Kidney (tissue), 14 donors: Measurements from ENCODE around the gene WDR4. TPM values are rescaled to one million over a fixed set of nuclear protein-coding genes. Genes with fewer than 3 reads are reported as not detected.
"Not testable (repeated sequence)": the region's sequence is repeated elsewhere in the genome, so short reads cannot be mapped to it uniquely, and the experiment has no call there.

Source experiments
- DNase-seq, 5 donors: peaks; one replicate each; pipeline ENCODE4 v3.0.0-alpha.2; 2013 to 2020
- FAIRE-seq: peaks from 2 replicates; lab custom pipeline; 2012; peaks lifted over from hg19 to GRCh38; lab: Jason Lieb, UNC
- H3K27ac ChIP-seq, 2 donors: one replicate each; pipeline ENCODE4 v1.7.0; 2013; ENCODE audit warnings: low read depth in 2 of 2, low read length in 2 of 2, inconsistent platforms in 1 of 2
- H3K27me3 ChIP-seq: one replicate; pipeline ENCODE4 v1.7.1; 2013; ENCODE audit warnings: low read length, inconsistent platforms; ENCODE audit not compliant: control insufficient read depth, insufficient read depth
- H3K36me3 ChIP-seq, 3 donors: one replicate each; pipeline versions ENCODE4 v1.7.0 to v1.7.1; 2013; ENCODE audit warnings: low read length in 3 of 3, control low read depth in 1 of 3, inconsistent platforms in 1 of 3; ENCODE audit not compliant: insufficient read depth in 3 of 3, control insufficient read depth in 2 of 3
- H3K4me1 ChIP-seq, 3 donors: one replicate each; pipeline versions ENCODE4 v1.7.0 to v1.7.1; 2013; ENCODE audit warnings: low read length in 3 of 3, inconsistent platforms in 1 of 3, low read depth in 1 of 3; ENCODE audit not compliant: control insufficient read depth in 2 of 3, insufficient read depth in 2 of 3
- H3K4me3 ChIP-seq, 3 donors: one replicate each; pipeline versions ENCODE4 v1.7.0 to v1.8.1; 2013; ENCODE audit warnings: low read length in 3 of 3, control low read depth in 1 of 3, inconsistent platforms in 1 of 3
- H3K9ac ChIP-seq, 3 donors: one replicate each; pipeline versions ENCODE4 v1.7.0 to v1.7.1; 2013; ENCODE audit warnings: low read length in 3 of 3, control low read depth in 1 of 3, inconsistent platforms in 1 of 3
- H3K9me3 ChIP-seq, 3 donors: one replicate each; pipeline versions ENCODE4 v1.7.0 to v1.7.1; 2013; ENCODE audit warnings: low read length in 3 of 3, control low read depth in 1 of 3, inconsistent platforms in 1 of 3; ENCODE audit not compliant: control insufficient read depth in 2 of 3, insufficient read depth in 1 of 3
- CTCF ChIP-seq: IDR thresholded peaks from 3 replicates; pipeline ENCODE4 v1.5.1; 2012; ENCODE audit warnings: mild to moderate bottlenecking, moderate library complexity, borderline replicate concordance; ENCODE audit not compliant: insufficient read depth; ENCODE audit errors: extremely low read depth
- intact Hi-C: fragments of 100-400 bp; cut with DNase I; formaldehyde crosslinking; loops from one replicate; pipeline ENCODE4 v1.11.1; 2022
- polyA plus RNA-seq: library from polyadenylated mRNA; stranded (reverse); fragments of 350-450 nt; fragmentation: Illumina TruSeq; extraction: RNeasy Lipid Tissue Mini Kit (QIAGEN cat#74804); gene quantifications from one replicate; pipeline ENCODE4 v1.2.3, GENCODE V29; 2014; ENCODE audit warnings: low read depth, low replicate concordance; ENCODE audit not compliant: insufficient read depth
- total RNA-seq: library from RNA; stranded (reverse); fragmentation: NEBNext Ultra II Directional; extraction: Animal tissue kit (Norgen Biotek cat#: 25700); gene quantifications from one replicate; pipeline ENCODE4 v1.2.1, GENCODE V29; 2021
- donor health status: control.
- donor health status: control.
- donor health status: control.
- donor health status: control.
- donor health status: control.
- donor health status: DM: yes; HTN: yes; CAD: no.
- donor health status: Normal renal cell carcinoma (clear cell type).

The WDR4 gene
- total and polyA plus RNA-seq, 2 donors from 2014 or later = 4.8 to 20.4 TPM

DNA sequence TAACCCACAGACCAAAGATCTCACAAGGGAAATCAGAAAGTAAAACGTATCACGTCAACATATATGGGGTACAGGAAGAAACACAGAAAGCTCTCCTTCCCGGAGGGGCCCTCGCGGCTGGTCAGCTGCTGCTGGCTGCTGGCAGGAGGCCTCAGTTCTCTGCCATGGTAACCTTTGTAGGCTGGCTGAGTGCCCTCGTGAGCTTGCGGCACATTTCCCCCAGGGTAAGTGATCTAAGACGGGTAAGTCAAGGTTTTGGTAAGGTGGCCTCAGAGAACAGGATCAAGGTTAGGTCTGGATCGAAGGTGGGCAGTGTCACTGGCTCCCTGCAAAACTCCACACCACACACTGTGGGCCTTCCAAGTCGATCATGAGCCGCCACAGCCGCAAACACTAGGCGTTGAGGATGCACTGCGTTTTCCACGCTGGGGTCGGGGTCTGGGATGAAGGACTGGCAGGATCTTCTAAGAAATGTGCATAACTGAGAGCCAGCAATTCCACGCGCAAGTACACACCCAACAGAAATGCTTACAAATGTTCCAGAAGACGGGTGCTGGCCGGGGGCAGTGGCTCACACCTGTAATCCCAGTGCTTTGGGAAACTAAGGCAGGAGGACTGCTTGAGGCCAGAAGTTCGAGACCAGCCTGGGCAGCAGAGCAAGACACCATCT lies 33.9 kb downstream of the WDR4 start:
- Histone ChIP-seq H3K27ac (no peak overlapping the region), H3K9me3 (peaks cover 0 to 1% (median 0%) of the 10 kb centered on the region in 3 donors), H3K4me1 (no peaks in the 10 kb centered on the region), H3K4me3 (no peak overlapping the region), H3K27me3 (no peaks in the 10 kb centered on the region), H3K36me3 (peaks cover 6 to 17% (median 12%) of the 10 kb centered on the region in 3 donors), H3K9ac (no peak overlapping the region)
- TF ChIP-seq CTCF = no peak
- peak in 2 of 5 donors; percentile 15 to 77 for DNase-seq
- intact Hi-C loops = no loop called here
- no peak for FAIRE-seq

DNA sequence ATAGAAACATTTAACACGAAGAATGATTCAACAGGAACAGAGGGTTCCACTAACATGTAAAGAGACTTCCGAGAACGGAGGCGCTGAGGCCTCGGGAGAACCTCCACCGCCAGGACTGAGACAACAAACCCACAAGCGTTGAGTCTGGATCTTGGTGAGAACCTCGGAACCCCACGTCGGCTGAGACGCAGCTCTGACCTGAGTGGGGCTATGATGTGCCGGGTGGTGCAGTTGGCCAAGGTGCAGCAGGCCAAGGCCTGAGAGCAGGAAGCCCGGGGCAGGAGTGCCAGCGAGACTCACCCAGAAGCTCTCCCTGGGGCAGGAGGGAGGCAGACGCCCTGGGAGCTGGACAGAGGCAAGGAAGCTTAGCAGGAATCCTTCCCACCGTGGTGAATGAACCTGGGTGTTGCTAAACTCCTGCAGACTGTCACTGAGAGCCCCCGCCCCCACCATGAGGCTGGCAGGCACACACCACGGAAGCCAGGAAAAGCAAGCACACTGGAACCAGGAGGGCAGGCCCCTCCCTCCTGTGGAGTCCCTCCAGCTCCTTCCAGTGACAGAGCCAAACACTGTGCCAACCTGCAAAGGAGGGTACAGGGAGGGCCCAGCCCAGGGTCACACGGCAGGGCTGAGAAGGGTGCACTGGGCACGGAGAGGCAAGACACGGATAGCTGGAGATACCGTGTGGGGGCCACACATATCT lies 34.8 kb downstream of the WDR4 start:
- Histone ChIP-seq H3K27ac (no peak overlapping the region), H3K9me3 (peaks cover 0 to 3% (median 0%) of the 10 kb centered on the region in 3 donors), H3K27me3 (no peaks in the 10 kb centered on the region), H3K9ac (no peak overlapping the region), H3K36me3 (peaks cover 11 to 18% (median 16%) of the 10 kb centered on the region in 3 donors), H3K4me1 (no peaks in the 10 kb centered on the region), H3K4me3 (no peak overlapping the region)
- FAIRE-seq (no peak), DNase-seq (peak in 2 of 5 donors; percentile 14 to 87)
- intact Hi-C loops = no loop called here
- no peak for TF ChIP-seq CTCF

- H3K9me3 ChIP-seq = peaks cover 0 to 3% (median 0%) of the 10 kb centered on the region in 3 donors
- no peak for TF ChIP-seq CTCF
- H3K4me1 ChIP-seq = no peaks in the 10 kb centered on the region
- peaks cover 11 to 16% (median 12%) of the 10 kb centered on the region in 3 donors for H3K36me3 ChIP-seq
- H3K4me3 ChIP-seq = no peak overlapping the region
- no peaks in the 10 kb centered on the region for H3K27me3 ChIP-seq
- H3K27ac ChIP-seq = no peak overlapping the region
- peak in 2 of 5 donors; percentile 3 to 36 for DNase-seq
- no peak for FAIRE-seq
- intact Hi-C loops = no loop called here
- H3K9ac ChIP-seq = no peak overlapping the region
Measured at GRCh38 chr21:42843056-42843455, 36.3 kb downstream of the WDR4 start.

- intact Hi-C loops, H3K27me3 ChIP-seq, H3K9ac ChIP-seq, FAIRE-seq, H3K4me1 ChIP-seq, H3K9me3 ChIP-seq, H3K27ac ChIP-seq, H3K4me3 ChIP-seq: not testable (repeated sequence)
- H3K36me3 ChIP-seq = peaks cover 11 to 16% (median 12%) of the 10 kb centered on the region in 3 donors
- peak in 2 of 5 donors; percentile 23 to 53 for DNase-seq
Measured at GRCh38 chr21:42841916-42842655, 37.3 kb downstream of the WDR4 start.
